LNCAP (cell line): ENCODE data around the gene PTPRT.

Experiments
- CTCF ChIP-seq: fragments of 450-650 bp; IDR thresholded peaks from 2 replicates; pipeline ENCODE4 v1.5.1; 2017; ENCODE audit warnings: mild to moderate bottlenecking

PTPRT gene

GRCh38 chr20:42442716-42443115 is 747.0 kb downstream of the PTPRT start:
- no peak for TF ChIP-seq CTCF

GRCh38 chr20:42441864-42442331 is 747.8 kb downstream of the PTPRT start:
- no peak for TF ChIP-seq CTCF

- no peak for TF ChIP-seq CTCF
Observed at GRCh38 chr20:42441196-42441863, 748.4 kb downstream of the PTPRT start.

- TF ChIP-seq CTCF = no peak
Observed at GRCh38 chr20:42435230-42435629, 754.5 kb downstream of the PTPRT start.

GRCh38 chr20:42432496-42433334 is 757.0 kb downstream of the PTPRT start:
- TF ChIP-seq CTCF = no peak

- TF ChIP-seq CTCF = no peak
Observed at GRCh38 chr20:42430598-42430997, 759.1 kb downstream of the PTPRT start.

GRCh38 chr20:42429761-42430458 is 759.8 kb downstream of the PTPRT start:
- no peak for TF ChIP-seq CTCF
